Stimulated activated naive CD8-positive, alpha-beta T cell treated with anti-CD3 and anti-CD28 coated beads, Interleukin-15, amount 100 ng/mL, for 72 hours (primary cell): ENCODE results near the gene ATP5MC2.
A peak's percentile ranks its signal among the peaks of the same experiment; 100 is the strongest.
"Not testable (repeated sequence)": the region's sequence is repeated elsewhere in the genome, so short reads cannot be mapped to it uniquely, and the experiment has no call there.

Experiments
- ATAC-seq: fragments of 150-1000 bp; cut with Tn5 transposase; 2 replicates; pipeline ENCODE4 v1.10.0; 2021; ENCODE audit warnings: mild to moderate bottlenecking, moderate library complexity
- DNase-seq, 2 donors: peaks; one replicate each; pipeline ENCODE4 v3.0.0; 2021 to 2022
- H3K27ac Mint-ChIP-seq, 2 donors: one replicate each; pipeline ENCODE4 v1.8.0; 2022; ENCODE audit warnings: mild to moderate bottlenecking in 2 of 2, mixed read lengths in 2 of 2, moderate library complexity in 2 of 2
- H3K27me3 Mint-ChIP-seq: one replicate; pipeline ENCODE4 v1.8.0; 2022; ENCODE audit warnings: mixed read lengths
- H3K4me1 Mint-ChIP-seq: one replicate; pipeline ENCODE4 v1.8.0; 2022; ENCODE audit warnings: mild to moderate bottlenecking, mixed read lengths
- H3K4me3 Mint-ChIP-seq, 2 donors: one replicate each; pipeline ENCODE4 v1.8.0; 2022; ENCODE audit warnings: mild to moderate bottlenecking in 2 of 2, mixed read lengths in 2 of 2, moderate library complexity in 1 of 2
- H3K9me3 Mint-ChIP-seq, 2 donors: one replicate each; pipeline ENCODE4 v1.8.0; 2022; ENCODE audit warnings: mixed read lengths in 2 of 2

The ATP5MC2 gene

DNA sequence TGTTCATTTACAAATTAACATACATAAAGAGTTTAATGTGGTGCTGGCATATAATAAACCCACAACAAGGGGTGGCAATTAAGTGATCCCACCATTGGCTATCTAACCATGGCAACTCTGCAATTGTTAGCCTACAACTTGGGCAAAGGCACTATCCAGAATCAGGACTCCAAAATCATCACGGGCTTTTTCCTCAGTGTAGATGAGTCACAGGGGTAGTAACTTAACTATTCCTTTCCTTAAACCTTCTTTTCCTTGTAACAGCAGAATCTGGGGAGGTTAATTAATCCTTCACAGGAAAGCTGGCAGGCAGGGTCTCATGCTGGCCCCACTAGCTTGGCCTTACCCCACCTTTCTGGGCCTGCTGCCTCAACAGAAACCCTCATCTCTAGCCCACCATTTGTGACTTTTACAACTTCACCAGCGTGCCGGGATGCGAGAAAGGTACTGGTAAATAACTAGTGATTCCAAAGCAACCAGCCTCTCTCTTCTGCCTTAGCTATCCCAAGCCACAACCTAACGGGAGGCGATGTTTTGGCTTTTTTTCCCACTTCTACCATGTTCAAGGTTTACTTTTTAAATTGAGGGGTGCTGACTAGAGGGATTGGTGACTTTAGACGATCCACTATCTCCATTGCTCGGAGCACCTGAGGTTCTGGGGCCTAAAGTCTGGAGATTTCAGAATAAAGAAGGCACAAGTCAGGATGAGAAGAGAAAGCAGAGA lies 744 bp downstream of the ATP5MC2 start:
- peak overlapping the region; percentile 91 to 94 for H3K27ac Mint-ChIP-seq
- DNase-seq (no peak), ATAC-seq (no peak)
- H3K4me3 Mint-ChIP-seq = peak overlapping the region; percentile 76 to 86
- H3K27me3 Mint-ChIP-seq = peaks cover 31% of the 10 kb centered on the region
- peaks cover 42% of the 10 kb centered on the region for H3K4me1 Mint-ChIP-seq
- H3K9me3 Mint-ChIP-seq = no peaks in the 10 kb centered on the region

DNA sequence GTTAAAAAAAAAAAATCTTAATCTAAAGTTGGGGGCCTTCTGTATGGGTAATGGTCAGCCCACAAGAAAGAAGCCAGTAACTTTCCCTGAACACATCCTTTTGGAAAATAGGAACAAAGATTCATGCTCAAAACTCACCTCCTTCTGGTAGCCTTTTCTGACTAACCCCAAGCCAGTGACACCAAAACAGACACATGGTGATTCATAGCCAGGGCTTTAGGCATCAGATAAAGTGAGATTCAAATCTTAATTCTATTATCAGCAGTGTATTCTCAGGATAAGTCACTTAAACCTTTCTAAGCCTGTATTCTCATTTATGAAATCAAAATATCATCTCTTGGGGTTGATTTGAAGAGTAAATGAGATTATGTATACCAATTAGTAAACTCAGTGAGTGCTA lies 4.9 kb downstream of the ATP5MC2 start:
- Mint-ChIP-seq H3K27me3 (no peaks in the 10 kb centered on the region), H3K27ac (peak overlapping the region in 1 of 2 donors; percentile 13), H3K4me3 (no peak overlapping the region), H3K9me3 (no peaks in the 10 kb centered on the region), H3K4me1 (peaks cover 33% of the 10 kb centered on the region)
- ATAC-seq = no peak
- DNase-seq = no peak

GRCh38 chr12:53670308-53670707 lies 5.6 kb downstream of the ATP5MC2 start:
- Mint-ChIP-seq H3K27ac (peak overlapping the region in 1 of 2 donors; percentile 49), H3K4me1 (peaks cover 33% of the 10 kb centered on the region)
- no peak for ATAC-seq

GRCh38 chr12:53667080-53667479 lies 8.8 kb downstream of the ATP5MC2 start:
- H3K9me3 Mint-ChIP-seq = no peaks in the 10 kb centered on the region
- peaks cover 8% of the 10 kb centered on the region for H3K4me1 Mint-ChIP-seq
- DNase-seq = no peak
- no peak for ATAC-seq
- no peak overlapping the region for H3K4me3 Mint-ChIP-seq
- H3K27me3 Mint-ChIP-seq = no peaks in the 10 kb centered on the region
- H3K27ac Mint-ChIP-seq = no peak overlapping the region

More at GRCh38 chr12:53670308-53670707, 5.6 kb downstream of the ATP5MC2 start:
- no peak for DNase-seq
- Mint-ChIP-seq H3K27me3 (no peaks in the 10 kb centered on the region), H3K9me3 (no peaks in the 10 kb centered on the region), H3K4me3 (no peak overlapping the region)

DNA sequence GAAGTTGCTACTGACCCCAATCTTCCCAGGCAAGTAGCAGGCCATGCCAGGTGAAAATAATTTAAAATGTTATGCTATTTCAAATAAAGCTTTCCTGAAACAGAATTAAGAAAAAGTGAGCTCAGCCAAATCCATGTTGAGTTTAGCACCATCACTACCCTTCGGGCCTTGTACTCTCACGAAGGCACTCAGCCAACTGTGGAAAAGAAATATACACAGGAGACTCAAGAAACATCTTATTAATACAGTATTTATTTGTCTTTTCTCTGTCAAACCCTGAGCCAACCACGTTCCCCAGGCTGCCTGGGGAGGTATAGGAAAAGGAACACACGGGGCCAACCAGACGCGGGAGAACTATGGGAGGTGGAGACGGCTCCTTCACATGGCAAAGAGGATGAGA lies 10.9 kb downstream of the ATP5MC2 start:
- DNase-seq = no peak
- Mint-ChIP-seq H3K27ac (no peak overlapping the region), H3K4me3 (no peak overlapping the region), H3K27me3 (no peaks in the 10 kb centered on the region), H3K9me3 (no peaks in the 10 kb centered on the region), H3K4me1 (no peaks in the 10 kb centered on the region)
- no peak for ATAC-seq

GRCh38 chr12:53664191-53664590 lies 11.7 kb downstream of the ATP5MC2 start:
- H3K27me3 Mint-ChIP-seq = no peaks in the 10 kb centered on the region
- DNase-seq = no peak
- no peak overlapping the region for H3K27ac Mint-ChIP-seq
- no peaks in the 10 kb centered on the region for H3K9me3 Mint-ChIP-seq
- H3K4me3 Mint-ChIP-seq = no peak overlapping the region
- H3K4me1 Mint-ChIP-seq = no peaks in the 10 kb centered on the region
- no peak for ATAC-seq

DNA sequence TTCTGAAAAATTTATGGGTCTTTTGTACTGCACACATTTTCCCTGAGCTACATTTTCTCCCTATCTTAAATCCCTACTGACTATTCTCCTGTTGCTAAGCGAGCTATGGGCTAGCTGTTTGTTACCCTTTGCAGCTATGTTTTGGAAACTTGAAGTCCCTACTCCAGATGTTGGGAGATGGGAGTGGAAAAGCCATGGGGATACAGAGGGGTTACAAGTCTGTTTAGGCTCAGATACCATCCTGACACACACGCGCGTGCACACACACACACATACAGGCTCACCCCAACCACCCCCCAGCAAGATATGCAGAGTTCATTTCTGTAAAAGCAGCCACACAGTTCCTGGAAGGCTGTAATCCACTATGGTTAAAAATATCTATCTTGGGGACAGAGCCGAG lies 15.8 kb downstream of the ATP5MC2 start:
- Mint-ChIP-seq H3K4me3 (no peak overlapping the region), H3K9me3 (no peaks in the 10 kb centered on the region), H3K27ac (no peak overlapping the region), H3K4me1 (no peaks in the 10 kb centered on the region), H3K27me3 (no peaks in the 10 kb centered on the region)
- DNase-seq (no peak), ATAC-seq (no peak)

- ATAC-seq = no peak
- DNase-seq = no peak
- no peaks in the 10 kb centered on the region for H3K9me3 Mint-ChIP-seq
- no peaks in the 10 kb centered on the region for H3K27me3 Mint-ChIP-seq
- no peak overlapping the region for H3K27ac Mint-ChIP-seq
- H3K4me3 Mint-ChIP-seq = no peak overlapping the region
- H3K4me1 Mint-ChIP-seq = no peaks in the 10 kb centered on the region
Observed at GRCh38 chr12:53659571-53659981, 16.3 kb downstream of the ATP5MC2 start.

DNA sequence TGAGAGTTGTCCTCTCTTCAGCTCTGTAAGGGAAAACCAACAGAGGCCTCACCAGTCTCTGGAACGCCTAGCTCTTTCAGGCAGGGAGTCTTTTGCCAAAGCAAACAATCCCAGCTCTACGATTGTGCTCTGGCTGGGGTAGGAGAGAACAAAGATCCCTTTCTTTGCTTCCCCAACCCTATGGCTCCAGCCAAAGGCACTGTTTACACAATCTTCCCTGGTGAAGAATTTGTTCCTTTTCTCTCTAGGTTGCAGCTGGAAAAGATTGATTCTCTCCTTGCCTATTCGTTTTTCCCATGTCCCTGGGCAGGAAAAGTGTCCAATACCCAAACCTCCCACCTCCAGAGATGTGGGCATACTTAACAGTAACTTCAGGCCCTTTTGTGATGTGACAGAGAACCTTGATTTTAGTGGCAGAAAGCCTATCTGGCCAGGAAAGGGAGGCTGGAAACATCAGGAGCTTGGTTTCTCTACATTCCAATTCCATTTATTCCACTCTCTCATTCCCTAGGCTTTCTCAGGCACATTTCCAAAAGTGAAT lies 16.8 kb downstream of the ATP5MC2 start:
- DNase-seq = no peak
- no peaks in the 10 kb centered on the region for H3K9me3 Mint-ChIP-seq
- H3K4me3 Mint-ChIP-seq = no peak overlapping the region
- no peaks in the 10 kb centered on the region for H3K27me3 Mint-ChIP-seq
- no peak for ATAC-seq
- no peaks in the 10 kb centered on the region for H3K4me1 Mint-ChIP-seq
- no peak overlapping the region for H3K27ac Mint-ChIP-seq

DNA sequence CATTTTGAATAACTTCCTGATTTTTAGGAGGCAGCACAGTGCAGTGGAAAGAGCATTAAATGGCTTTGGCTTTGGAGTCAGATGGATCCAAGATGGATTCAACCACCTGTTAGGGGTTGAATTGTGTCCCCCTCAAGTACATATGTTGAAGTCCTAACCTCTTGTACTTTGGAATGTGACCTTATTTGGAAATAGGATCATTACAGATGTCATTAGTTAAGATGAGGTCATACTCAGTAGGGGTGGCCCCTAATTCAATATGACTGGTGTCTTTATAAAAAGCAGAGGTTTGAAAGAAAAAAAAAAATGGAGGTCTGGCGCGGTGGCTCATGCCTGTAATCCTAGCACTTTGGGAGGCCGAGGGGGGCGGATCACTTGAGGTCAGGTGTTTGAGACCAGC lies 18.8 kb downstream of the ATP5MC2 start:
- Mint-ChIP-seq H3K27me3 (no peaks in the 10 kb centered on the region), H3K27ac (no peak overlapping the region), H3K4me1 (no peaks in the 10 kb centered on the region), H3K9me3 (no peaks in the 10 kb centered on the region), H3K4me3 (no peak overlapping the region)
- no peak for DNase-seq
- ATAC-seq = no peak

DNA sequence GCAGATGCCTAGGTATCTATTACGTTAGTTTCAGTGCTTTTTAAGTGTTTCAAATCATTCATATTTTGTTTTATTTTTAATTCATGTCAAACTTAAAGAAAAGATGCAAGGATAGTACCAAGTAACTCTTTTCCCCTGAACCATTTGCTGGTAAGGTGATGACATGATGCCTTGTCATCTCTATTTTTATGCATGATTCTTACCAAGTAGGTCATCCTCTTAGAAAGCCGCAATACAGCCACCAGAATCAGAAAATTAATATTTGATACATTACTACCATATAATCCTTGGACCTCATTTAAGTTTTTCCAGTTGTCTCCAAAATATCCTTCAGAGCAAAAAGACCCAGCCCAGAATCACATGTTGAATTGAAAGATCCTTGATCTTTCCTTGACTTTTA lies 22.3 kb downstream of the ATP5MC2 start:
- Mint-ChIP-seq H3K4me1 (no peaks in the 10 kb centered on the region), H3K4me3 (no peak overlapping the region), H3K9me3 (no peaks in the 10 kb centered on the region), H3K27ac (no peak overlapping the region), H3K27me3 (no peaks in the 10 kb centered on the region)
- ATAC-seq (no peak), DNase-seq (no peak)

- no peak for ATAC-seq
- H3K27me3 Mint-ChIP-seq = no peaks in the 10 kb centered on the region
- H3K27ac Mint-ChIP-seq = no peak overlapping the region
- no peaks in the 10 kb centered on the region for H3K9me3 Mint-ChIP-seq
- no peak overlapping the region for H3K4me3 Mint-ChIP-seq
- no peak for DNase-seq
- no peaks in the 10 kb centered on the region for H3K4me1 Mint-ChIP-seq
Observed at GRCh38 chr12:53652366-53652765, 23.5 kb downstream of the ATP5MC2 start.

GRCh38 chr12:53651737-53652136 lies 24.1 kb downstream of the ATP5MC2 start:
- Mint-ChIP-seq H3K27me3 (no peaks in the 10 kb centered on the region), H3K4me1 (no peaks in the 10 kb centered on the region), H3K4me3 (no peak overlapping the region), H3K27ac (no peak overlapping the region), H3K9me3 (no peaks in the 10 kb centered on the region)
- ATAC-seq = no peak
- DNase-seq = no peak

- not testable (repeated sequence) for H3K27me3 Mint-ChIP-seq, H3K4me1 Mint-ChIP-seq, DNase-seq, H3K9me3 Mint-ChIP-seq, ATAC-seq, H3K4me3 Mint-ChIP-seq, H3K27ac Mint-ChIP-seq
Observed at GRCh38 chr12:53646300-53646699, 29.6 kb downstream of the ATP5MC2 start.

- ATAC-seq = no peak
- DNase-seq = no peak
- H3K9me3 Mint-ChIP-seq = no peaks in the 10 kb centered on the region
- H3K4me3 Mint-ChIP-seq = no peak overlapping the region
- no peak overlapping the region for H3K27ac Mint-ChIP-seq
- no peaks in the 10 kb centered on the region for H3K27me3 Mint-ChIP-seq
- no peaks in the 10 kb centered on the region for H3K4me1 Mint-ChIP-seq
Observed at GRCh38 chr12:53645165-53645564, 30.7 kb downstream of the ATP5MC2 start.

DNA sequence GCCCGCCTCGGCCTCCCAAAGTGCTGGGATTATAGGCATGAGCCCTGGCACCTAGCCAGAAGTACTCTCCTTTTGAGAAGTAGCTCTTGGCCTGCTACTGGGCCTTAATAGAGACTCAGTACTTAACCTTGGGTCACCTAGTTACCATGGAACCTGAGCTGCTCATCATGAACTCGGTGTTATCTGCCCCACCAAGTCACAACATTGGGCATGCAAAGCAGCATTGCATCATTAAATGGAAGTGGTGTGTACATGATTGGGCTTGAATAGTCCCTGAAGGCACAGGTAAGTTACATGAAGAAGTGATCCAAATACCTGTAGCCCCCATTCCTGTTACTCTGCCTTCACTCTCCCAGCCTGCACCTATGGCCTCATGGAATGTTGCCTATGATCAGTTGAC lies 31.8 kb downstream of the ATP5MC2 start:
- H3K9me3 Mint-ChIP-seq = no peaks in the 10 kb centered on the region
- H3K27ac Mint-ChIP-seq = no peak overlapping the region
- no peak overlapping the region for H3K4me3 Mint-ChIP-seq
- no peaks in the 10 kb centered on the region for H3K4me1 Mint-ChIP-seq
- ATAC-seq = no peak
- H3K27me3 Mint-ChIP-seq = no peaks in the 10 kb centered on the region
- DNase-seq = no peak
